Endothelial cell of umbilical vein (primary cell): ENCODE data around the gene ARNT2. TPM values are rescaled to one million over a fixed set of nuclear protein-coding genes. Genes with fewer than 3 reads are reported as not detected.

Source experiments
- BruUV-seq: library from RNA; stranded (reverse); fragments of 400-500 nt; replicated peaks from 2 replicates; lab custom pipeline; 2021; lab: Mats Ljungman, UMichigan
- CTCF ChIA-PET: fragments of 300-600, 350-600 bp; sonication (Branson Sonifier 250); formaldehyde crosslinking; loops from one replicate; lab custom pipeline; 2021; ENCODE audit warnings: antibody characterized with exemption, inconsistent platforms; lab: Charles Lee
- POLR2A ChIA-PET: fragments of 300-600, 350-600 bp; sonication (Branson Sonifier 250); formaldehyde crosslinking; loops from one replicate; lab custom pipeline; 2021; ENCODE audit warnings: antibody characterized with exemption, inconsistent platforms; lab: Charles Lee
- DNase-seq: peaks from one replicate; pipeline ENCODE4 v3.0.0-alpha.2; 2011; ENCODE audit warnings: low read depth, low spot score
- FAIRE-seq: peaks from 2 replicates; lab custom pipeline; 2011; peaks lifted over from hg19 to GRCh38; lab: Jason Lieb, UNC
- H2AFZ ChIP-seq: 2 replicates; pipeline ENCODE4 v1.6.0; 2012; ENCODE audit warnings: low read depth, low read length, control low read depth, inconsistent platforms
- H3K27ac ChIP-seq: 2 replicates; pipeline ENCODE4 v1.5.1; 2011; ENCODE audit warnings: low read depth, mild to moderate bottlenecking, control low read depth, low read length, moderate library complexity; ENCODE audit not compliant: insufficient read depth
- H3K27me3 ChIP-seq, 2 experiments: 2 replicates each; pipeline versions ENCODE4 v1.6.0 to v1.6.1; 2011; ENCODE audit warnings: low read length in 2 of 2, mixed read lengths in 1 of 2; ENCODE audit not compliant: control insufficient read depth in 2 of 2, insufficient read depth in 2 of 2
- H3K36me3 ChIP-seq, 2 experiments: 2 replicates in 1 of 2; 3 replicates in 1 of 2; pipeline ENCODE4 v1.5.1; 2011; ENCODE audit warnings: low read length in 2 of 2, mild to moderate bottlenecking in 1 of 2, moderate library complexity in 1 of 2; ENCODE audit not compliant: control insufficient read depth in 2 of 2, insufficient read depth in 2 of 2; ENCODE audit errors: extremely low read depth in 1 of 2
- H3K4me1 ChIP-seq: 3 replicates; pipeline ENCODE4 v1.5.1; 2011; ENCODE audit warnings: mild to moderate bottlenecking, low read length; ENCODE audit not compliant: control insufficient read depth, insufficient read depth; ENCODE audit errors: extremely low read depth
- H3K4me2 ChIP-seq: 2 replicates; pipeline ENCODE4 v1.6.1; 2011; ENCODE audit warnings: low read length, control low read depth, mixed read lengths; ENCODE audit not compliant: insufficient read depth
- H3K4me3 ChIP-seq, 3 experiments: fragments of 200-600 bp in 1 of 3; sonication (generic), shearing (Covaris generic) in 1 of 3; replicated peaks in 1 of 3; 2 replicates each; pipeline ENCODE4 v1.5.1; 2011 to 2016; ENCODE audit warnings: control low read depth in 3 of 3, low read length in 3 of 3, mild to moderate bottlenecking in 2 of 3, inconsistent platforms in 1 of 3, low read depth in 1 of 3, moderate library complexity in 1 of 3; ENCODE audit not compliant: insufficient read depth in 1 of 3
- H3K79me2 ChIP-seq: 2 replicates; pipeline ENCODE4 v1.6.0; 2012; ENCODE audit warnings: low read length, inconsistent platforms; ENCODE audit not compliant: control insufficient read depth, insufficient read depth
- H3K9ac ChIP-seq: replicated peaks from 2 replicates; pipeline ENCODE3; 2011; ENCODE audit warnings: low read length, control low read depth; ENCODE audit not compliant: insufficient read depth; ENCODE audit errors: extremely low read depth
- H3K9me1 ChIP-seq: replicated peaks from 3 replicates; pipeline ENCODE4 v1.6.0; 2011; ENCODE audit warnings: mild to moderate bottlenecking, low read length; ENCODE audit not compliant: control insufficient read depth, insufficient read depth; ENCODE audit errors: extremely low read depth
- H3K9me3 ChIP-seq: replicated peaks from 2 replicates; pipeline ENCODE4 v1.5.1; 2012; ENCODE audit warnings: low read length, inconsistent platforms; ENCODE audit not compliant: control insufficient read depth, insufficient read depth
- H4K20me1 ChIP-seq: replicated peaks from 2 replicates; pipeline ENCODE3; 2011; ENCODE audit warnings: mild to moderate bottlenecking, low read length; ENCODE audit not compliant: control insufficient read depth, insufficient read depth; ENCODE audit errors: extremely low read depth
- FOS ChIP-seq: IDR thresholded peaks from 2 replicates; pipeline ENCODE4 v1.6.1; 2011; ENCODE audit warnings: mild to moderate bottlenecking, low read length, moderate library complexity, borderline replicate concordance; ENCODE audit not compliant: insufficient read depth
- MAX ChIP-seq: IDR thresholded peaks from 2 replicates; pipeline ENCODE4 v1.6.1; 2011; ENCODE audit not compliant: insufficient read depth, insufficient read length
- MYC ChIP-seq: IDR thresholded peaks from one replicate; pipeline ENCODE4 v1.6.1; 2011; ENCODE audit warnings: mild to moderate bottlenecking, low read depth, low read length
- dilution Hi-C: fragments of 300-500 bp; cut with MboI; formaldehyde crosslinking; loops from one replicate; pipeline ENCODE4 v1.15.0; 2019; ENCODE audit warnings: low sequenced_read_pairs; ENCODE audit not compliant: extremely low pct_ligation_motif_present
- intact Hi-C: fragments of 100-400 bp; cut with micrococcal nuclease; formaldehyde crosslinking; loops from one replicate; pipeline ENCODE4 v1.10.0; 2022
- polyA plus RNA-seq, 4 experiments: library from polyadenylated mRNA; depleted of rRNA in 3 of 4; stranded (reverse) in 3 of 4; unstranded in 1 of 4; fragments of >200 nt; gene quantifications; 2 replicates each; pipeline versions ENCODE4 v1.2.1 to v1.2.3, GENCODE V29; 2011 to 2012; ENCODE audit warnings: missing spikeins in 1 of 4
- total RNA-seq: library from RNA; stranded (reverse); gene quantifications from 2 replicates; pipeline ENCODE4 v1.2.3, GENCODE V29; 2021

The ARNT2 gene
- total and polyA plus RNA-seq, 2 donors (not counting 3 experiments of a cell fraction or from before 2014, with no cell fraction given): 0.03 to 0.20 TPM

- Histone ChIP-seq H3K4me1 (no peaks in the 10 kb centered on the region), H3K27me3 (no peaks in the 10 kb centered on the region), H3K4me3 (no peak overlapping the region), H3K36me3 (no peaks in the 10 kb centered on the region), H3K9me1 (no peaks in the 10 kb centered on the region), H3K9ac (no peak overlapping the region), H3K27ac (no peak overlapping the region), H4K20me1 (no peaks in the 10 kb centered on the region), H3K4me2 (no peak overlapping the region), H3K9me3 (no peaks in the 10 kb centered on the region), H2AFZ (no peak overlapping the region), H3K79me2 (no peaks in the 10 kb centered on the region)
- FAIRE-seq (no peak), DNase-seq (no peak)
- intact Hi-C loops: no loop called here
- dilution Hi-C loops: loop anchor here (25.0 kb wide), 1 partner anchor 163 kb away; no protein-coding TSS in a partner anchor
- CTCF ChIA-PET: interaction anchor here (0.9 kb wide), 1 partner anchor 11 kb away, joined by 3 read pairs; no protein-coding TSS in a partner anchor
- no TSS peak for BruUV-seq
- TF ChIP-seq MYC (no peak), MAX (no peak), FOS (no peak)
- POLR2A ChIA-PET: no interaction called here
Measured at GRCh38 chr15:80549654-80550053, 145.5 kb downstream of the ARNT2 start.

GRCh38 chr15:80550219-80550907, 146.2 kb downstream of the ARNT2 start:
- POLR2A ChIA-PET: no interaction called here
- no peaks in the 10 kb centered on the region for H3K79me2 ChIP-seq
- no peaks in the 10 kb centered on the region for H4K20me1 ChIP-seq
- no peak overlapping the region for H3K9ac ChIP-seq
- FAIRE-seq (no peak), DNase-seq (peak; percentile 18)
- peak overlapping the region; percentile 34 for H2AFZ ChIP-seq
- BruUV-seq: no TSS peak
- intact Hi-C loops: no loop called here
- no peak overlapping the region for H3K27ac ChIP-seq
- no peaks in the 10 kb centered on the region for H3K27me3 ChIP-seq
- no peak overlapping the region for H3K4me3 ChIP-seq
- no peak overlapping the region for H3K4me2 ChIP-seq
- no peaks in the 10 kb centered on the region for H3K4me1 ChIP-seq
- H3K9me1 ChIP-seq: no peaks in the 10 kb centered on the region
- no peaks in the 10 kb centered on the region for H3K36me3 ChIP-seq
- no peak for TF ChIP-seq FOS
- dilution Hi-C loops: loop anchor here (25.0 kb wide), 1 partner anchor 162 kb away; no protein-coding TSS in a partner anchor
- CTCF ChIA-PET: interaction anchor here (1.3 kb wide), 1 partner anchor 17 kb away, joined by 3 read pairs; no protein-coding TSS in a partner anchor
- H3K9me3 ChIP-seq: no peaks in the 10 kb centered on the region
